ENCODE results near the gene UBLCP1.

UBLCP1 gene

DNA sequence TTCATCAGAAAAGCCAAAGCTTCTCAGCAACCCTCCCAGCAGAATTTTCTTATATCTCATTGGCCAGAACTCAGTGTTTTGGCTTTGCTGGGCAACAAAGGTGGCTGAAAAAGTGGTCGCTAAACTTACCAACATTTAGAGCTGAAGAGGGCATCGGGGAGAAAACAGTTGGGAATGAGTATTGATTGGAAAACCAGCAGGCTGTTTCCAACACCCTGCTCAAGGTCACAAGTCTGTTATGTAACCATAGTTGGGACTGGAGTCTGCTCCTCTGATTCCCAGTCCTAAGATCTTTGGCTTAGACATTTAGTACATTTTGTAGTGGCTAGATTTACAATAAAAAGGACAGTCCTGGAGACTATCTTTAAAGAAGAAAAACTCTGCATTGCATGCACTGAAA lies 50.1 kb downstream of the UBLCP1 start:
- H3K27ac Mint-ChIP-seq = no peak overlapping the region
- H3K9me3 Mint-ChIP-seq = no peaks in the 10 kb centered on the region
- no peak overlapping the region for H3K4me3 Mint-ChIP-seq
- peaks cover 8% of the 10 kb centered on the region for H3K4me1 Mint-ChIP-seq (ENCODE audit: low read depth)
- H3K36me3 Mint-ChIP-seq (ENCODE audit: low read depth) = no peaks in the 10 kb centered on the region
- DNase-seq = no peak
- peaks cover 24% of the 10 kb centered on the region for H3K27me3 Mint-ChIP-seq

DNA sequence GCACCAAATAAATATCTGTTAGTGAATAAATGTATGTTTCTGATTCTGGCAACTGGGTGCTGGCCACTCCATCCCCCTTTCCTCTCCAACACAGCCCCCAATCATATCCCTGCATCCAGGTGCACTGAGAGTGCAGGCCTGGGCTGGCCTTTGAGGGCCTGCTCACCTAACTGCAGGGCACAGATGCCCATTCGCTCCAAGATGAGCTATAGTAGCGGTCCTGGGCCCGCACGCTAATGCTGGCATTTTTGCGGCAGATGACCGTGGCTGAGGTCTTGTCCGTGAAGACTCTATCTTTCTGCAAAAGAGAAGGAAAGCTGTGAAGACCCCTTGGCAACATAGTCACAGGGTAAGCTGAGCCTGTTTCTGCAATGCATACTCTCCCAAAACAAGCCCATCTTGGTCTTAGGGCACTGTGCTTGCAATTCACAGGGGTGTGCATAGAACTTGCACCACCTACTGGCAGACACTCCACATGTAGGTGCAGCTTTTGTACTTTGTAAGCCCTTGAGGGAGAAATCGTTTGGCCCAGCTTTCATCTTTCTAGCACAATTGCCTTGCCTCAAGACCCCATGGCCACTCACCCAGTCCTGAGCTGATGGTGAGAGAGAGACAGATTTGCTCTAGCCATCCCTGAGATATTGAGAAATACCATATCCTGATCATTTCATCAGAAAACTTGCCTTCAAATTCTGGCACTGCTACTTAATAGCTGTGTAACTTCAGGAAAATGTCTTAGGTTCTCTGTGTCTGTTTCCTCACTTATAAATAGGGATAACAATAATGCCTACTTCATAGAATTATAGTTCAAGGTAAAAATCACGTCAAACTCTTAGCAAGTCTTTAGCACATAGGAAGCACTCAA lies 53.7 kb downstream of the UBLCP1 start:
- DNase-seq = no peak
- H3K4me3 Mint-ChIP-seq = no peak overlapping the region
- no peaks in the 10 kb centered on the region for H3K4me1 Mint-ChIP-seq (ENCODE audit: low read depth)
- H3K36me3 Mint-ChIP-seq (ENCODE audit: low read depth) = no peaks in the 10 kb centered on the region
- no peaks in the 10 kb centered on the region for H3K27me3 Mint-ChIP-seq
- no peak overlapping the region for H3K27ac Mint-ChIP-seq
- H3K9me3 Mint-ChIP-seq = no peaks in the 10 kb centered on the region

DNA sequence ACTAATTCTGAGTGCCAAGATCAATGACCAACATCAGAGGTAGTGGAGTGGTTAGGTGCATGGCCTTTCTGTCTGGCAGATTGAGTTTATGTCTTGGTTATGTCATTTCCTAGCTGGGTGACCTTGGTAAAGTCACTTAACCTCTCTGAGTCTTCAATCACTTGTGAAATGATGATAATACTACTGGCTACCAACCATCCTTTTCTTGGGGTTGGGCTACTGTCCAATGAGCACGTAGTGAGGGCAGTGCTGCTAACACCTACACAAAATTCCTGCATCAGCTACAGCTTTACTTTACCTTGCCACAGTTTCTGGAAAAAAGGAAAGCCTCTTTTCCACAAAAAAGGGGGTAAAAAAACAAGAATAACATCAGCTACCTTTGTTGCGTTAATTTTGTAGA lies 54.8 kb downstream of the UBLCP1 start:
- Mint-ChIP-seq H3K36me3 (ENCODE audit: low read depth) (no peaks in the 10 kb centered on the region), H3K27ac (no peak overlapping the region), H3K4me1 (ENCODE audit: low read depth) (no peaks in the 10 kb centered on the region), H3K4me3 (no peak overlapping the region), H3K9me3 (no peaks in the 10 kb centered on the region), H3K27me3 (peaks cover 5% of the 10 kb centered on the region)
- no peak for DNase-seq

DNA sequence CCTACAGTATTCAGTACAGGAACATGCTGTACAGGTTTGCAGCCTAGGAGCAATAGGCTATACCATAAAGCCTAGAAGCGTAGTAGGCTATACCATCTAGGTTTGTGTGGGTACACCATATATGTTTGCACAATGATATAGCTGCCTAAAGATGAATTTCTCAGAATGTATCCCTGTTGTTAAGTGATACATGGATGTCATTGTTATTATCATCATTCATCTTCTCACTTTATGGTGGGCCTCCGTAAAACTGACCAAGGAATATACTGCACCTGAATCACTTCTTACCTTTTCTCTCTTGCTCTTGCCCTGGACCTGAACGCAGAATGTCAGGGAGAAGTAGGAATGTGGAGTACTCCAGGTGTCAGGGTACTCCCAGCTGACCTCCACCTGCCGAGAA lies 55.4 kb downstream of the UBLCP1 start:
- Mint-ChIP-seq H3K27ac (no peak overlapping the region), H3K36me3 (ENCODE audit: low read depth) (no peaks in the 10 kb centered on the region), H3K4me3 (no peak overlapping the region), H3K27me3 (peaks cover 8% of the 10 kb centered on the region), H3K9me3 (no peaks in the 10 kb centered on the region), H3K4me1 (ENCODE audit: low read depth) (no peaks in the 10 kb centered on the region)
- DNase-seq = no peak

DNA sequence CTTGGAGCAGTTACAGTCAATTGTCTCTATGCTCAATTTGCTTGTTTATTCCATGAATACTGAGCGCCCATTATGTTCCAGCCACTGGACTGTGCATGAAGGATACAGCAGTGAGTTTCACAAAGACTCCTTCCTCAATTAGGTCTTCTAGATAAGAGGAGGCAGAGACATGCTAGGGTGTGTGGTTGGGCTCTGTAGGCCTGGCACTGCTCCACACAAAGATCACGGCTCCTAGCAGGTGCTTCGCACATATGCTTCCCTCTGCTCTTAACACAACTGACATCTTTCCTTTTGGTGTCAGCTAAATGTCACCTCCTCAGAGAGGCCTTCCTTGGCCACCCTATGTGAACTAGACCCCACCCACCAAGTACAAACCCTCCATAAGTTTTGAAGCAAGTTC lies 56.3 kb downstream of the UBLCP1 start:
- H3K9me3 Mint-ChIP-seq = no peaks in the 10 kb centered on the region
- no peaks in the 10 kb centered on the region for H3K4me1 Mint-ChIP-seq (ENCODE audit: low read depth)
- H3K27ac Mint-ChIP-seq = no peak overlapping the region
- H3K36me3 Mint-ChIP-seq (ENCODE audit: low read depth) = no peaks in the 10 kb centered on the region
- H3K27me3 Mint-ChIP-seq = peaks cover 8% of the 10 kb centered on the region
- H3K4me3 Mint-ChIP-seq = no peak overlapping the region
- no peak for DNase-seq

DNA sequence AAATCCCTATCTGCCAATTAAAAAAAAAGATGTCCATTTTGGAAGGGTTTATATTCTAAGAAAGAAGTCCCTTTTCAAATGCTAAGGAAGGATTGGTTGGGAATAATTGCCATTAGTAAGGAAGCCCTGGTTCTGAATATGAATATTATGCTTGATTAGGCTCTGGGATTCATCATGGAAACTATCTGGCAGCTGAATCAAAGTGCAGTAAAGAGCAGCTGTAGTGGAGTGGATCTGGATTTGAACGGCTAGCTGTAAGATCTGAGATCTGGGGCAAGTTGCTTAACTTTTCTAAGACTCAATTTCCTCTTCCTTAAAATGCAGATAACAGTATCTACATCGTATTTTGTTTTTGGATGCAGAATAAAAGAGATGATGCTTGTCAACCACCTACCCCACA lies 56.7 kb downstream of the UBLCP1 start:
- H3K36me3 Mint-ChIP-seq (ENCODE audit: low read depth) = no peaks in the 10 kb centered on the region
- DNase-seq = no peak
- H3K4me3 Mint-ChIP-seq = no peak overlapping the region
- no peaks in the 10 kb centered on the region for H3K4me1 Mint-ChIP-seq (ENCODE audit: low read depth)
- H3K27me3 Mint-ChIP-seq = peaks cover 9% of the 10 kb centered on the region
- H3K9me3 Mint-ChIP-seq = no peaks in the 10 kb centered on the region
- no peak overlapping the region for H3K27ac Mint-ChIP-seq

DNA sequence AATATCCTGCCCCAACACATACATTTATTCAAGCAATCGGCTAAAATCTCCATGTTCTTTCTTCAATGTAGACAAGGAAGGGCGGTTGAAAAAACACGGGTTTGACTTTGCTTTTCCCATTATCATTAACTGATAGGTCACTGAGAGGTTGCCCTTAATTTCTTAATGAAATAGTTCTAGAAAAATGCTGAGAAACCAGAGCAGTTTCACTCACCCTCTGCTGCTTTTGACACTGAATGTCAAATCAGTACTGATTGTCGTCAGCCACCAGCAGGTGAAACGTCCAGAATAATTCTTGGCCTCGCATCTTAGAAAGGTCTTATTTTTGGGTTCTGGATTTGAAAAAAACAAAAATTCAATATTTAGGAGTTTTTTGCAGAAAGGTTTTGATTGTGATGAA lies 59.1 kb downstream of the UBLCP1 start:
- Mint-ChIP-seq H3K27ac (no peak overlapping the region), H3K36me3 (ENCODE audit: low read depth) (no peaks in the 10 kb centered on the region), H3K4me1 (ENCODE audit: low read depth) (no peaks in the 10 kb centered on the region), H3K9me3 (no peaks in the 10 kb centered on the region), H3K4me3 (no peak overlapping the region), H3K27me3 (peaks cover 14% of the 10 kb centered on the region)
- DNase-seq = no peak

DNA sequence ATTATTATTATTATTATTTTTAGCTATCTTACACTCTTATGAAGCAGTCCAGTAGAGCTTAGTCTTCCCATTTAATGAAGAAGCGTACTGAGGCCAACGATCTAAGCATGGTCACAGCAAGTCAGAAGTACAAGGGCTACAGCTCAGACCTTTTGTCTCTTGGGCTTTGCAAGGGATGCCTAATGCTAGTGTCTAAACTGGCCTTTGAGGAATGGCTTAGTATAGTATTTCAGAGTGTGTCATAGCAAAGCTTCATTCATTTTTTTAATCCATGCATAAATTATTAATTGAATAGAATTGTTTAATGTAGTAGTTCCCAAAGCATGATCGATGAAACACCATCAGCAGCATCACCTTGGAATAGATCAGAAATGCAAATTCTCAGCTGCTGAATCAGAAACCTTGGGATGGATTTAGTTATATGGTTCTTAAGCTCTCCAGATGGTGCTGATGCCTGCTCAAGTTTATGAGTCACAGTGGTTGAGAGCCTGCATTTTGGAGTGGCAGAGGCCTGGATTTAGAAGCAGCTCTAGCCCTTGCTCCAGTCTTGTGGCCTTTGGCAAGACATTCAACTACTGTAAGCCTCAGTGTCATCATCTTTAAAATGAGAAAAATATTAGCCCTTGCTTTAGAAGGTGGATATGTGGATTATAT lies 61.1 kb downstream of the UBLCP1 start:
- no peak overlapping the region for H3K27ac Mint-ChIP-seq
- H3K27me3 Mint-ChIP-seq = peaks cover 17% of the 10 kb centered on the region
- H3K36me3 Mint-ChIP-seq (ENCODE audit: low read depth) = no peaks in the 10 kb centered on the region
- H3K4me3 Mint-ChIP-seq = no peak overlapping the region
- no peaks in the 10 kb centered on the region for H3K9me3 Mint-ChIP-seq
- no peak for DNase-seq
- no peaks in the 10 kb centered on the region for H3K4me1 Mint-ChIP-seq (ENCODE audit: low read depth)

DNA sequence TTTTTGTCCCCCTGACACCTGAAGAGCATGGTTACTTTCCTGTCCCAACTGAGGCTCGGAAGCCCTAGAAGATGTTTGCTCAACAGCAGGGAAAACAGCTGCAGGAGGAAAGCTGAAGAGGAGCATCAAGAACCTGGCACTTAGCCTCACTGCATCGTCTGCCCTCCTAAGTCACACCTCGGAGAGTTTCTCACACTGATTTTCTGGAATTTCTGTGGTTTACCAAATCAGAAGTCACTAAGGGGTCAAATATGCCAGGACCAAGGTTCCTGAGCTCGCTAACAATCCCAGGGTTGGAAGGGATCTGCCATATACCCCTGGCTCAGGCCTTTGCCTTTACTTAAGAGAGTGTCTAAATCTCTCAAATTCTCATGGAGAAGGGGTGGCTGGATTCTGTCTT lies 61.9 kb downstream of the UBLCP1 start:
- Mint-ChIP-seq H3K27ac (no peak overlapping the region), H3K4me1 (ENCODE audit: low read depth) (no peaks in the 10 kb centered on the region), H3K9me3 (no peaks in the 10 kb centered on the region), H3K36me3 (ENCODE audit: low read depth) (no peaks in the 10 kb centered on the region), H3K4me3 (no peak overlapping the region), H3K27me3 (peaks cover 17% of the 10 kb centered on the region)
- no peak for DNase-seq

DNA sequence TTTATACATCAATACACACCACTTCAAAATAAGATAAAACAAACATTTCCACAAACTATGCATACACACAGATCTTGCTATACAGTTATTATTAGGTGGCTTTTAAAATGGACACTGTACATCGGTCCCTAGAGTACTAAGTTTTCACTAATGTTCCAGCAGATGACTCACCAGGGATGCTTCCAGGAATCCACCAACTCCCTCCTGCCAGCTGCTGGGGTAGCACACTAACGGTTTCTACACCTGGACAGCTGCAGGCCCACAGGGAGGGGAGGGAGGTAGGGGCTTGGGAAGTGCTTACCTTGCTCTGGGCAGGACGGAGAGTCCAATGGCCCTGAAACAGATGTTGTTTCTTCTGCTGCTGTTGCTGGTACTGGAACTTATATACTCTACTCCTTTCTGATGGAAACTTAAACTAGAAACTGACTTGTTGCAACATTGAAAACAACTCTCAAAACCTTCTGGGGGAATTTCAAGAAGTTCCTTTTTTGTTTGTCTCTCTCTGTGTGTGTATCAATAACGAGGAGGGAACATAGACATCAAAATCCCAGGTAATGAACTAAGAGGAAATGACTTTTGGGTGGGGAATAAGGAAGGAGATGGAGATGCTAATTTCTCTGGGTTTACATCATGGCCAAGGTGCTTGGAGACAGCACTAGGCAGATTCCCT lies 67.2 kb downstream of the UBLCP1 start, which contains the start of gene IL12B:
Gene IL12B, minus strand, starts transcription at position 357 of the 670 bp plus-strand sequence. CDS start 3,705 bp downstream, outside the sequence.
- H3K27ac Mint-ChIP-seq = no peak within 1 kb of the TSS
- DNase-seq = no peak

DNA sequence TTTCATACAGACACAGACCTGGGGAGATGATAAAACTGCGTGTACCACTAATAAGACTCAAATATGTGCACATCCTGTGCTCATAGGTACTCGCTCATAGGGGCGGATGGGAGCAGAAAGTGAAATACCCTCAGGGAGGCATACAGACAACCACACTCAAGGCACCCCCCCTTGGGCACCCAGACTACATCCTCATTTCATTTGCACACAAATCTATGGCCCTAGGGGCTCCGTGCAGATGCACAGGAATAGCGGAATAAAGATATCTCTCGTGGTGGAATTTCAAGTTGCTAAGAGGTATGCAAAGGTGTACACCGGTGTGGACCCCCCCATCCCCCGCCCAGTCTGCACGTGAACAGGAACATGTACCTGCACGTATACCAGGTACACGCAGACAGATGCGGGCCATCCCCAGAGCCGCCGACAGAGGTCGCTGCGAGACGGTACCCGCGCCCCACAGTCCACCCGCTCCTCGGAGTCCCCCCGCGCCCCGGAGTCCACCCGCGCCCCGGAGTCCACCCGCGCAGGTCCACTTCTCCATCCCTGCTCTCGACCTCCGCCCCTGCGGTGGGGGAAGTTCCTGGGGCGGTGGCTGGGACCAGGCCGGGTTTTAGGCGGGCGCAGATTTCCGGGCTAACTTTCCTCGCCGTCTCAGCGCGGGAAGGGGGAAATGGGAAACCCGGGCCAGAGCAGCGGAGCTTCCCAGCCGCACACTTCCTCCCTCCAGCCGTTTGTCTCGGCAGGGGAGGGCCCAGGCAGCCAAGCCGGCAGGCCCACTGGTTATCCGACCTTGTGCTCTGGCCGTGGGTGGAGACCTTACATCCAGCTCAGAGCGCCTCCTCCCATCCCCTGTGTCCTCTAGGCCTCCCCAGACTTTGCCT lies 68.2 kb downstream of the UBLCP1 start:
- Mint-ChIP-seq H3K4me3 (peak overlapping the region; percentile 67), H3K27ac (peak overlapping the region; percentile 64), H3K27me3 (peaks cover 12% of the 10 kb centered on the region), H3K36me3 (ENCODE audit: low read depth) (no peaks in the 10 kb centered on the region), H3K9me3 (no peaks in the 10 kb centered on the region), H3K4me1 (ENCODE audit: low read depth) (peaks cover 20% of the 10 kb centered on the region)
- peak; percentile 87 for DNase-seq

More for the DNA sequence above, 67.2 kb downstream of the UBLCP1 start, which contains the start of gene IL12B:
- Mint-ChIP-seq H3K27me3 (peaks cover 13% of the 10 kb centered on the region), H3K36me3 (ENCODE audit: low read depth) (no peaks in the 10 kb centered on the region), H3K9me3 (no peaks in the 10 kb centered on the region), H3K4me1 (ENCODE audit: low read depth) (peaks cover 18% of the 10 kb centered on the region), H3K4me3 (peak within 1 kb of the TSS; percentile 67)

DNA sequence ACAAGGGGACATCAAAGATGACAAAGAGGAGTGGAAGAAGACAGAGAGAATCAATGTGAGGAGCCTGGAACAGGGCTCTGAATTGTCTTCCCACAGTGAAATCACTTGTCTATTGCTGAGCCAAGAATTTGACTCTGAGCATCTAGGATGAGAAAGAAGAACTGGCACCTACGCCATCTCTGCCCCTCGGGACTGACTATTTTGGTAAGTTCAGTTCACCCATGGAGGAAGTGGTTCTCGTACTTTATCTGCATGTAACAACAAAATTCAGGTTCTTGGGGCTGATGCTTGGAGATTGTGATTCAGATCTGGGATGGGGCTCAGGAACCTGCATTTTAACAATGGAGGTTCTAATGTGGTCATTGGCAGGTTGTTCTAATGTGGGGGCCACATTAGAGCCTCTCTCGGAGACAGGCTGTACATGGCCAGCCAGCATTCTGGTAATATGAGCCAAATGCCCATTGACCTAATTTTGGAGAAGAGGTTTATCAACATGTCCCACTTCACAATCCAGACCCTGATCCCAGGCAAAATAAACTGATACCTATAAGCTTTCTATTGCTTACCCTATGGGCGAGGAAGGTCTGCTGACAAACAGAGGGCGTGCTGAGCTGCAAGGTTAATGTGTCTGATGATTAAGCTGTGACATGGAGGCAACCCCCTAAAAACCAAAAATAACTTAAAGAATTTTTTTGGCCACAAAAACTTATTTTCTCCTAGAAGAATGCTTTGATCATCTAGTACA lies 69.9 kb downstream of the UBLCP1 start:
- no peak overlapping the region for H3K27ac Mint-ChIP-seq
- peaks cover 6% of the 10 kb centered on the region for H3K27me3 Mint-ChIP-seq
- DNase-seq = no peak
- H3K4me3 Mint-ChIP-seq = no peak overlapping the region
- H3K36me3 Mint-ChIP-seq (ENCODE audit: low read depth) = no peaks in the 10 kb centered on the region
- peaks cover 36% of the 10 kb centered on the region for H3K4me1 Mint-ChIP-seq (ENCODE audit: low read depth)
- no peaks in the 10 kb centered on the region for H3K9me3 Mint-ChIP-seq

DNA sequence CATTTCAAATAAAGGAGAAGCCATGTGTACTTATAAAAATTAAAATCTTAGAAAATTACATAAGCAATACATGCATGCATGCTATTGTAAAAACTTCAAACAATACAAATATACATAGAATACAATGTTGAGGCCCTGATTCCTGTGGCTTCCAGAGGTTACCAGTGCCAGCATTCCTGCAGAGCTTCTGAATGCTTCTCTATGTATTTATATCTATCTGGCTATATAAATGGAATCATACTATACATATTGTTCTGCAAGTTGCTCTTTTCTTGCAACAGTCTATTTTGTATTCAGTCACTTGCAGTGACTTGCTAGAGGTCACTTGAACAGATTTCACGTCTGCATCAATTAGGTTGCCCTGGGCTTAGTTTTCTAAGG lies 70.4 kb downstream of the UBLCP1 start:
- Mint-ChIP-seq H3K4me1 (ENCODE audit: low read depth) (peaks cover 42% of the 10 kb centered on the region), H3K4me3 (no peak overlapping the region), H3K9me3 (no peaks in the 10 kb centered on the region), H3K27me3 (peaks cover 6% of the 10 kb centered on the region), H3K27ac (no peak overlapping the region), H3K36me3 (ENCODE audit: low read depth) (no peaks in the 10 kb centered on the region)
- no peak for DNase-seq
